ENCODE data around the gene NEK3.

- TF ChIP-seq CTCF (conservative IDR thresholded peaks at IDR 0.05 in 1 of 2, IDR thresholded peaks at IDR 0.05 in 1 of 2; ENCODE audit: low read depth in 1 of 2, low read length in 2 of 2) (no peak), EZH2 (IDR thresholded peaks at IDR 0.05; ENCODE audit: low read length, missing control alignments) (no peak)
Observed at GRCh38 chr13:52161181-52161646, 1.8 kb upstream of the NEK3 start.

Measured in fibroblast of lung (primary cell).